ENCODE data around the gene ZBTB20. TPM values are rescaled to one million over a fixed set of nuclear protein-coding genes. Genes with fewer than 3 reads are reported as not detected.

The ZBTB20 gene
- total and polyA plus RNA-seq, 4 donors: 0.74 to 77.1 (median 27.9) TPM

GRCh38 chr3:115169808-115170207 is 22.7 kb upstream of the ZBTB20 start:
- Histone ChIP-seq H3K9ac (ENCODE audit: insufficient read depth in 1 of 2, low read length in 2 of 2) (no peak overlapping the region), H3K27me3 (ENCODE audit: control insufficient read depth in 3 of 3, insufficient read depth in 3 of 3, low read length in 2 of 3) (no peaks in the 10 kb centered on the region), H3K4me1 (ENCODE audit: control insufficient read depth in 5 of 5, insufficient read depth in 5 of 5, low read length in 5 of 5) (no peaks in the 10 kb centered on the region), H3K36me3 (ENCODE audit: control insufficient read depth in 4 of 4, insufficient read depth in 4 of 4, low read length in 4 of 4) (no peaks in the 10 kb centered on the region), H3K4me3 (no peak overlapping the region), H3K27ac (ENCODE audit: low read depth in 1 of 2, low read length in 1 of 2) (no peak overlapping the region), H3K9me3 (ENCODE audit: control insufficient read depth in 4 of 4, insufficient read depth in 3 of 4, low read length in 3 of 4) (no peaks in the 10 kb centered on the region)
- 78 to 80% methylated on average over 2 of the region's 2 CpGs for WGBS, 2 donors
- DNase-seq (peak in 1 of 3 donors; percentile 17), ATAC-seq (ENCODE audit: insufficient read depth, low FRiP score) (no peak)
- TF ChIP-seq CTCF (IDR thresholded peaks at IDR 0.05; ENCODE audit: control extremely low read depth, extremely low read depth): no peak

GRCh38 chr3:115165701-115166100 is 18.6 kb upstream of the ZBTB20 start:
- WGBS, 2 donors: 61 to 72% methylated on average over 3 of the region's 3 CpGs
- Histone ChIP-seq H3K4me3 (no peak overlapping the region), H3K4me1 (ENCODE audit: control insufficient read depth in 5 of 5, insufficient read depth in 5 of 5, low read length in 5 of 5) (no peaks in the 10 kb centered on the region), H3K9me3 (ENCODE audit: control insufficient read depth in 4 of 4, insufficient read depth in 3 of 4, low read length in 3 of 4) (no peaks in the 10 kb centered on the region), H3K27ac (ENCODE audit: low read depth in 1 of 2, low read length in 1 of 2) (no peak overlapping the region), H3K27me3 (ENCODE audit: control insufficient read depth in 3 of 3, insufficient read depth in 3 of 3, low read length in 2 of 3) (no peaks in the 10 kb centered on the region), H3K9ac (ENCODE audit: insufficient read depth in 1 of 2, low read length in 2 of 2) (no peak overlapping the region), H3K36me3 (ENCODE audit: control insufficient read depth in 4 of 4, insufficient read depth in 4 of 4, low read length in 4 of 4) (no peaks in the 10 kb centered on the region)
- ATAC-seq (ENCODE audit: insufficient read depth, low FRiP score) (no peak), DNase-seq (no peak)
- TF ChIP-seq CTCF (IDR thresholded peaks at IDR 0.05; ENCODE audit: control extremely low read depth, extremely low read depth): no peak

GRCh38 chr3:115165266-115165665 is 18.2 kb upstream of the ZBTB20 start:
- Histone ChIP-seq H3K4me1 (ENCODE audit: control insufficient read depth in 5 of 5, insufficient read depth in 5 of 5, low read length in 5 of 5) (no peaks in the 10 kb centered on the region), H3K9me3 (ENCODE audit: control insufficient read depth in 4 of 4, insufficient read depth in 3 of 4, low read length in 3 of 4) (no peaks in the 10 kb centered on the region), H3K27me3 (ENCODE audit: control insufficient read depth in 3 of 3, insufficient read depth in 3 of 3, low read length in 2 of 3) (no peaks in the 10 kb centered on the region), H3K36me3 (ENCODE audit: control insufficient read depth in 4 of 4, insufficient read depth in 4 of 4, low read length in 4 of 4) (no peaks in the 10 kb centered on the region), H3K27ac (ENCODE audit: low read depth in 1 of 2, low read length in 1 of 2) (no peak overlapping the region), H3K4me3 (no peak overlapping the region), H3K9ac (ENCODE audit: insufficient read depth in 1 of 2, low read length in 2 of 2) (no peak overlapping the region)
- no peak for DNase-seq
- no peak for TF ChIP-seq CTCF (IDR thresholded peaks at IDR 0.05; ENCODE audit: control extremely low read depth, extremely low read depth)
- 88 to 91% methylated on average over 2 of the region's 2 CpGs for WGBS, 2 donors
- ATAC-seq (ENCODE audit: insufficient read depth, low FRiP score): no peak
